Measurements from ENCODE around the gene PRPF18.

Gene PRPF18

GRCh38 chr10:13671904-13672303 is 85.1 kb downstream of the PRPF18 start:
- no peak for DNase-seq

GRCh38 chr10:13672548-13672947 is 85.8 kb downstream of the PRPF18 start:
- no peak for DNase-seq

GRCh38 chr10:13673156-13673555 is 86.4 kb downstream of the PRPF18 start:
- DNase-seq: no peak

GRCh38 chr10:13674645-13675588 is 88.2 kb downstream of the PRPF18 start:
- DNase-seq: no peak

- no peak for DNase-seq
Measured at GRCh38 chr10:13678101-13678843, 91.5 kb downstream of the PRPF18 start.
